ENCODE data around the gene GIGYF2. TPM values are rescaled to one million over a fixed set of nuclear protein-coding genes. Genes with fewer than 3 reads are reported as not detected.

The GIGYF2 gene
- total RNA-seq, 4 donors from 2014 or later: 66.0 to 106 (median 86.4) TPM

DNA sequence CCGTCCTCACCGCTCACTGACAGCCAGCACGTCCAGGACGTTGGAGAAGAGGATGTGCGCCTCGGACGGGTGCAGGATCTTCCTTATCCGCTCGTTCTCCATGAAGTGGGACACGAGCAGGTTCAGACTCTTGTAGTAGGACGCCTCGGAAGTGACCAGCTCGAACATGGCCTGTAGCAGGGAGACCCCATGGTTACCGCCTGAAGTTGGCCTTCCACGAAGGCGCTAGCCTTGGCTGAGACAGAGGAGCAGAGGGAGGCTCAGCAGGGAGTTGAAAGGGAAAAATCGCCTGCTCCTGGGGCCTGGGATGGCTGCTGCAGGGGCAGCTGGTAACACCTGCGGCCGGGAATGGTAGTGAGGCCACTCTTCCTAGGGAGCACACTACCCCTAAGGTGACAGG is 197.6 kb downstream of the GIGYF2 start:
- H3K9me3 ChIP-seq: no peaks in the 10 kb centered on the region
- H3K27me3 ChIP-seq: no peaks in the 10 kb centered on the region
- H3K4me1 ChIP-seq: peaks cover 0 to 13% (median 0%) of the 10 kb centered on the region in 4 donors
- H3K36me3 ChIP-seq: peaks cover 0 to 25% (median 0%) of the 10 kb centered on the region in 3 donors
- TF ChIP-seq, protein P1, sequence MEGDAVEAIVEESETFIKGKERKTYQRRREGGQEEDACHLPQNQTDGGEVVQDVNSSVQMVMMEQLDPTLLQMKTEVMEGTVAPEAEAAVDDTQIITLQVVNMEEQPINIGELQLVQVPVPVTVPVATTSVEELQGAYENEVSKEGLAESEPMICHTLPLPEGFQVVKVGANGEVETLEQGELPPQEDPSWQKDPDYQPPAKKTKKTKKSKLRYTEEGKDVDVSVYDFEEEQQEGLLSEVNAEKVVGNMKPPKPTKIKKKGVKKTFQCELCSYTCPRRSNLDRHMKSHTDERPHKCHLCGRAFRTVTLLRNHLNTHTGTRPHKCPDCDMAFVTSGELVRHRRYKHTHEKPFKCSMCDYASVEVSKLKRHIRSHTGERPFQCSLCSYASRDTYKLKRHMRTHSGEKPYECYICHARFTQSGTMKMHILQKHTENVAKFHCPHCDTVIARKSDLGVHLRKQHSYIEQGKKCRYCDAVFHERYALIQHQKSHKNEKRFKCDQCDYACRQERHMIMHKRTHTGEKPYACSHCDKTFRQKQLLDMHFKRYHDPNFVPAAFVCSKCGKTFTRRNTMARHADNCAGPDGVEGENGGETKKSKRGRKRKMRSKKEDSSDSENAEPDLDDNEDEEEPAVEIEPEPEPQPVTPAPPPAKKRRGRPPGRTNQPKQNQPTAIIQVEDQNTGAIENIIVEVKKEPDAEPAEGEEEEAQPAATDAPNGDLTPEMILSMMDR (IDR thresholded peaks at IDR 0.05): no peak
- TF ChIP-seq EP300 (IDR thresholded peaks at IDR 0.05) (no peak), POLR2A (IDR thresholded peaks at IDR 0.05) (no peak)
- no peak overlapping the region for H3K4me3 ChIP-seq
- 90 to 92% methylated on average over 19 of the region's 19 CpGs for WGBS, 2 donors
- H3K27ac ChIP-seq: no peak overlapping the region
- no peak for DNase-seq (ENCODE audit: low spot score in 2 of 2)

DNA sequence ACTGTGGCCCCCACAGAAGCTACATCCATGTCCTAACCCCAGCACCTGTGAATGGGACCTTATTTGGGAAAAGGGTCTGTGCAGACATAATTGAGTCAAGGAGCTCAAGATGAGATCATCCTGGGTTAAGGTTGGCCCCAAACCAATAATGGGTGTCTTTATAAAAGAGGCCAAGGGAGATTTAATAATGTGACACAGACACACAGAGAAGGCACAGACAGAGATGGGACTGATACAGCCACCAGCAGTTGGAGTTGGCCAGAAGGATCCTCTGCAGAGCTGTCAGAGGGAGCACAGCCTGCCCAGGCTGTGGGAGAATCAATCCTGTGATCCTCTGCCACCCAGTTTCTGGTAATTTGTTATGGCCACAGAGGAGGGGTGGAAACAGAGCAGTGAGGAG is 199.0 kb downstream of the GIGYF2 start:
- Histone ChIP-seq H3K36me3 (peaks cover 0 to 25% (median 0%) of the 10 kb centered on the region in 3 donors), H3K9me3 (no peaks in the 10 kb centered on the region), H3K4me1 (peaks cover 0 to 10% (median under 1%) of the 10 kb centered on the region in 4 donors), H3K27ac (no peak overlapping the region), H3K4me3 (no peak overlapping the region), H3K27me3 (no peaks in the 10 kb centered on the region)
- DNase-seq (ENCODE audit: low spot score in 2 of 2): no peak
- TF ChIP-seq EP300 (IDR thresholded peaks at IDR 0.05) (no peak), POLR2A (IDR thresholded peaks at IDR 0.05) (no peak)
- TF ChIP-seq, protein P1 (IDR thresholded peaks at IDR 0.05): no peak

DNA sequence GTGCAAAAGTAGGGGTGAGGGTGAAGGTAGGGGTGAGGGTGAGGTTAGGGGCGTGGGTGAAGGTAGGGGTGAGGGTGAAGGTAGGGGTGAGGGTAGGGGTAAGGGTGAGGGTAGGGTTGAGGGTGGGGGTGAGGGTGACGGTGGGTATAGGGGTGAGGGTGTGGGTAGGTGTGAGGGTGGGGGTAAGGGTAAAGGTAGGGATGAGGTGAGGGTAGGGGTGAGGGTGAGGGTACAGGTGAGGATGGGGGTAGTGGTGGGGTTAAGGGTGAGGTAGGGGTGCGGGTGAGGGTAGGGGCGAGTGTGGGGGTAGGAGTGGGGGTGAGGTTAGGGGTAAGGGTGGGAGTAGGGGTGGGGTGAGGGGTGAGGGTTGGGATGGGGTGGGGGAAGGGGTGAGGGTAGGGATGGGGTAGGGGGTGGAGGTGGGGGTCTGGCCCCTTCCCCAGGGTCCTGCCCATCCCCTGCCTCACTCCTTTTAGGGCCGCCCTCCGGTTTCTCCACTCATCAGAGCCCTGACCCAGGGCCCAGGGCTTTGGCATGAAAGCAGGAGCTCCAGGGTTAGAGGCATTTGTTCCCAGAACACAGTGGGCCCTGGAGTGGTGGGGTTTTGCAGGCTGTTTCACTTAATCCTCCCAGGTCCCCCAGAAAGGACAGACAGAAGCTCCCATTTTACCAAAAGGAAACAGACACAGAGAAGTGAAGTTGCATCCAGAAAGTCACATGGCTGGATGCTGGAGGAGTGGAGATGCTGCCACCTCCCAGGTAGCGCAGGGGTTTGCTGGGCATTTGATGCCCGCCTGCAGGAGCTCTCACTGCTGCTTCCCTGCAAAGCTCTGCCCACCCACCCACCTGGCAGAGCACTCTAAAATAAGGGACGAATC is 199.8 kb downstream of the GIGYF2 start:
- H3K4me3 ChIP-seq: no peak overlapping the region
- 86 to 88% methylated on average over 9 of the region's 9 CpGs for WGBS, 2 donors
- no peaks in the 10 kb centered on the region for H3K27me3 ChIP-seq
- peaks cover 0 to 24% (median 0%) of the 10 kb centered on the region in 3 donors for H3K36me3 ChIP-seq
- no peaks in the 10 kb centered on the region for H3K9me3 ChIP-seq
- H3K4me1 ChIP-seq: peaks cover 0 to 11% (median 4%) of the 10 kb centered on the region in 4 donors
- no peak for DNase-seq (ENCODE audit: low spot score in 2 of 2)
- TF ChIP-seq, protein P1 (IDR thresholded peaks at IDR 0.05): no peak
- TF ChIP-seq POLR2A (IDR thresholded peaks at IDR 0.05): no peak
- no peak for TF ChIP-seq EP300 (IDR thresholded peaks at IDR 0.05)
- H3K27ac ChIP-seq: no peak overlapping the region

DNA sequence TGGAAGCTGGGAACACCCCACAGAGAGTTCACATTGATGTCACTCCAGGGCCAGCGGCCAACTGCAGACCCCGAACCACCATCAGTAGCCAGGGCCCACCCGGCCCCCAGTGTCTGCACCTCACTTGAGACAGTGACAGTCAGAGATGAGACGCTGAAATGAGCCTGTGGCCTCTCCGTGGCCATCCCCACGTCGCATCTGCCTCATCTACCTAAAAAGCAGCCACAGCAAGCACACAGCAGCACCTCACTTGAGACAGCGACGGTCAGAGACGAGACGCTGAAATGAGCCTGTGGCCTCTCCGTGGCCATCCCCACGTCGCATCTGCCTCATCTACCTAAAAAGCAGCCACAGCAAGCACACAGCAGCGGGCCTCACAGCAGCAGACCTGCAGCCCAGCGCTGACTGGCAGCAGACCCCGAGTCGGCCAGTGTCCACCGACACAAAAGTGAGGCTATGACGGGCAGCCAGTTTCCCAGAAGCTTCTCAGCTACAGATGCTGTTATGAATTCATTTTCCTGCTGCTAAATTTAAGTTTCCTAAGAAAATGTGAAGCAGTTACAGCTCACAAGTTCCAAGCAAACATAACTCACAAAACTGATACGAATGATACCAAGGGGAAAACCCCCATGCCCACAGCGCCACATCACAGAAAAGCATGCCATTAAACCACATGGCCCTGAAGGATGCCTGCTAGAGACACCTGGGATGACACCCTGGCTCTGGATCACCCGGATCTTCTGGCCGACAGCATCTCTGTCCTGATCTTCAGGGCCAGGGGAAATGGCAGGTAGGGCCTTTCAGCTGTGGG is 200.7 kb downstream of the GIGYF2 start:
- H3K36me3 ChIP-seq: peaks cover 0 to 16% (median 0%) of the 10 kb centered on the region in 3 donors
- no peak overlapping the region for H3K4me3 ChIP-seq
- H3K9me3 ChIP-seq: no peaks in the 10 kb centered on the region
- no peak for DNase-seq (ENCODE audit: low spot score in 2 of 2)
- WGBS, 2 donors: 90 to 96% methylated on average over 20 to 24 of the region's 24 CpGs
- TF ChIP-seq, protein P1 (IDR thresholded peaks at IDR 0.05): no peak
- TF ChIP-seq EP300 (IDR thresholded peaks at IDR 0.05): no peak
- no peak for TF ChIP-seq POLR2A (IDR thresholded peaks at IDR 0.05)
- H3K4me1 ChIP-seq: peaks cover 0 to 15% (median 4%) of the 10 kb centered on the region in 4 donors
- no peak overlapping the region for H3K27ac ChIP-seq
- no peaks in the 10 kb centered on the region for H3K27me3 ChIP-seq
